Suprapubic skin (tissue), 4 donors: Measurements from ENCODE around the gene ZBTB16. TPM values are rescaled to one million over a fixed set of nuclear protein-coding genes. Genes with fewer than 3 reads are reported as not detected.
A peak's percentile ranks its signal among the peaks of the same experiment; 100 is the strongest.

Experiments
- DNase-seq, 2 donors: peaks; one replicate each; pipeline ENCODE4 v3.0.0-alpha.2; 2019; ENCODE audit warnings: low spot score in 2 of 2
- H3K27ac ChIP-seq: fragments of 200-600 bp; sonication (generic); one replicate; pipeline ENCODE4 v1.5.1; 2019
- H3K27me3 ChIP-seq: fragments of 200-600 bp; sonication (generic); one replicate; pipeline ENCODE4 v1.5.1; 2019
- H3K36me3 ChIP-seq: fragments of 200-600 bp; sonication (generic); one replicate; pipeline ENCODE4 v1.5.1; 2019
- H3K4me1 ChIP-seq: fragments of 200-600 bp; sonication (generic); one replicate; pipeline ENCODE4 v1.5.1; 2019
- H3K4me3 ChIP-seq: fragments of 200-600 bp; sonication (generic); one replicate; pipeline ENCODE4 v1.5.1; 2019; ENCODE audit warnings: mild to moderate bottlenecking
- H3K9me3 ChIP-seq: fragments of 200-600 bp; sonication (generic); one replicate; pipeline ENCODE4 v1.5.1; 2019
- EP300 ChIP-seq: sonication (generic); formaldehyde crosslinking; IDR thresholded peaks from one replicate; pipeline ENCODE4 v1.6.1; 2017; ENCODE audit warnings: antibody characterized with exemption
- POLR2A ChIP-seq, 2 donors: fragments of 450-650 bp; IDR thresholded peaks; one replicate each; pipeline ENCODE4 v1.6.1; 2017; ENCODE audit warnings: antibody characterized with exemption in 2 of 2, mild to moderate bottlenecking in 2 of 2, moderate library complexity in 2 of 2
- POLR2AphosphoS5 ChIP-seq, 3 donors: sonication (generic); formaldehyde crosslinking; IDR thresholded peaks; one replicate each; pipeline ENCODE4 v1.6.1; 2017; ENCODE audit warnings: antibody characterized with exemption in 3 of 3
- WGBS: methylation state at CpG from one replicate; pipeline ENCODE4 v1.1.5; 2018; 5-methylcytosine and 5-hydroxymethylcytosine counted together
- total RNA-seq, 4 donors: library from RNA; depleted of rRNA; stranded (reverse); fragments of >200 nt; gene quantifications; one replicate each; pipeline ENCODE4 v1.1.0, GENCODE V29; 2016
- TF ChIP-seq, protein P1 (sequence below), 2 donors: fragments of 200-600 bp in 1 of 2; fragments of 450-650 bp in 1 of 2; sonication (generic) in 1 of 2; IDR thresholded peaks; one replicate each; pipeline ENCODE4 v1.5.1; 2016 to 2019; ENCODE audit warnings: antibody characterized with exemption in 2 of 2, mild to moderate bottlenecking in 1 of 2, moderate library complexity in 1 of 2

Gene ZBTB16
- total RNA-seq, 4 donors from 2014 or later: 142 to 474 (median 232) TPM

GRCh38 chr11:114063149-114063828 lies 3.8 kb downstream of the ZBTB16 start:
- Histone ChIP-seq H3K4me3 (peak overlapping the region; percentile 91), H3K9me3 (no peaks in the 10 kb centered on the region), H3K36me3 (peaks cover 51% of the 10 kb centered on the region), H3K4me1 (peaks cover 65% of the 10 kb centered on the region), H3K27me3 (no peaks in the 10 kb centered on the region), H3K27ac (no peak overlapping the region)
- DNase-seq: no peak
- TF ChIP-seq EP300 (no peak), POLR2A (IDR thresholded peaks at IDR 0.05) (no peak), POLR2AphosphoS5 (IDR thresholded peaks at IDR 0.05) (no peak)
- TF ChIP-seq, protein P1, sequence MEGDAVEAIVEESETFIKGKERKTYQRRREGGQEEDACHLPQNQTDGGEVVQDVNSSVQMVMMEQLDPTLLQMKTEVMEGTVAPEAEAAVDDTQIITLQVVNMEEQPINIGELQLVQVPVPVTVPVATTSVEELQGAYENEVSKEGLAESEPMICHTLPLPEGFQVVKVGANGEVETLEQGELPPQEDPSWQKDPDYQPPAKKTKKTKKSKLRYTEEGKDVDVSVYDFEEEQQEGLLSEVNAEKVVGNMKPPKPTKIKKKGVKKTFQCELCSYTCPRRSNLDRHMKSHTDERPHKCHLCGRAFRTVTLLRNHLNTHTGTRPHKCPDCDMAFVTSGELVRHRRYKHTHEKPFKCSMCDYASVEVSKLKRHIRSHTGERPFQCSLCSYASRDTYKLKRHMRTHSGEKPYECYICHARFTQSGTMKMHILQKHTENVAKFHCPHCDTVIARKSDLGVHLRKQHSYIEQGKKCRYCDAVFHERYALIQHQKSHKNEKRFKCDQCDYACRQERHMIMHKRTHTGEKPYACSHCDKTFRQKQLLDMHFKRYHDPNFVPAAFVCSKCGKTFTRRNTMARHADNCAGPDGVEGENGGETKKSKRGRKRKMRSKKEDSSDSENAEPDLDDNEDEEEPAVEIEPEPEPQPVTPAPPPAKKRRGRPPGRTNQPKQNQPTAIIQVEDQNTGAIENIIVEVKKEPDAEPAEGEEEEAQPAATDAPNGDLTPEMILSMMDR (IDR thresholded peaks at IDR 0.05): no peak
- WGBS: 94% methylated on average over 24 of the region's 26 CpGs

GRCh38 chr11:114063829-114064201 lies 4.3 kb downstream of the ZBTB16 start:
- Histone ChIP-seq H3K4me1 (peaks cover 60% of the 10 kb centered on the region), H3K4me3 (peak overlapping the region; percentile 91), H3K36me3 (peaks cover 56% of the 10 kb centered on the region), H3K9me3 (no peaks in the 10 kb centered on the region), H3K27me3 (no peaks in the 10 kb centered on the region), H3K27ac (no peak overlapping the region)
- DNase-seq: no peak
- TF ChIP-seq POLR2AphosphoS5 (IDR thresholded peaks at IDR 0.05) (no peak), POLR2A (IDR thresholded peaks at IDR 0.05) (no peak), EP300 (no peak)
- TF ChIP-seq, protein P1 (IDR thresholded peaks at IDR 0.05): no peak
- 98% methylated on average over 8 of the region's 8 CpGs for WGBS

DNA sequence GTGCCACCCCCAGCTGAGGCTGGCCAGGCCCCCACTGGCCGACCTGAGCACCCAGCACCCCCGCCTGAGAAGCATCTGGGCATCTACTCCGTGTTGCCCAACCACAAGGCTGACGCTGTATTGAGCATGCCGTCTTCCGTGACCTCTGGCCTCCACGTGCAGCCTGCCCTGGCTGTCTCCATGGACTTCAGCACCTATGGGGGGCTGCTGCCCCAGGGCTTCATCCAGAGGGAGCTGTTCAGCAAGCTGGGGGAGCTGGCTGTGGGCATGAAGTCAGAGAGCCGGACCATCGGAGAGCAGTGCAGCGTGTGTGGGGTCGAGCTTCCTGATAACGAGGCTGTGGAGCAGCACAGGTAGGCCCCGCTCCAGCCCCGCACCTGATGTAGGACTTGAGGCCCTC lies 4.7 kb downstream of the ZBTB16 start:
- peaks cover 56% of the 10 kb centered on the region for H3K4me1 ChIP-seq
- no peaks in the 10 kb centered on the region for H3K9me3 ChIP-seq
- peaks cover 60% of the 10 kb centered on the region for H3K36me3 ChIP-seq
- WGBS: 91% methylated on average over 9 of the region's 14 CpGs
- TF ChIP-seq POLR2A (IDR thresholded peaks at IDR 0.05): no peak
- TF ChIP-seq EP300: no peak
- no peaks in the 10 kb centered on the region for H3K27me3 ChIP-seq
- no peak overlapping the region for H3K27ac ChIP-seq
- no peak for DNase-seq
- H3K4me3 ChIP-seq: peak overlapping the region; percentile 91

DNA sequence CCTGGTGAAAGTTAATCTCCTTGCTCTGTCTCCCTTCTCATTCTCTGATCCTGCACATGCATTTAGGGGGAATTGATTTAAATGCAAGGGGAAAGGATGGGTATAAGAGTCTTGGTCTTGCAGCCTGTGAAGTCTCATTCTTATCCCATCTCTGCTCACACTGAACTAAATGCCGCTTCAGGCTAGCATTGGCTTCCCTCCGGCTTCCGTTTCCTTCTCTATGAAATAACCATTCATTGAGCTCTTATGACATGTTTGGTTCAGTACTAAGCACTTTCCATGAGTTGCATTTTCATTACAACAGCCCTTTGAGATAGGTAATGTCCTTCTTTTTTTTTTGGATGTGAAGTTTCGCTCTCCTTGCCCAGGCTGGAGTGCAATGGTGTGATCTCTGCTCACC lies 5.6 kb downstream of the ZBTB16 start:
- TF ChIP-seq, protein P1 (IDR thresholded peaks at IDR 0.05): no peak
- TF ChIP-seq EP300: no peak
- peaks cover 62% of the 10 kb centered on the region for H3K36me3 ChIP-seq
- WGBS: 92% methylated on average over 4 of the region's 4 CpGs
- H3K9me3 ChIP-seq: no peaks in the 10 kb centered on the region
- no peak overlapping the region for H3K27ac ChIP-seq
- H3K4me3 ChIP-seq: peak overlapping the region; percentile 91
- H3K27me3 ChIP-seq: no peaks in the 10 kb centered on the region
- H3K4me1 ChIP-seq: peaks cover 55% of the 10 kb centered on the region
- DNase-seq: no peak

DNA sequence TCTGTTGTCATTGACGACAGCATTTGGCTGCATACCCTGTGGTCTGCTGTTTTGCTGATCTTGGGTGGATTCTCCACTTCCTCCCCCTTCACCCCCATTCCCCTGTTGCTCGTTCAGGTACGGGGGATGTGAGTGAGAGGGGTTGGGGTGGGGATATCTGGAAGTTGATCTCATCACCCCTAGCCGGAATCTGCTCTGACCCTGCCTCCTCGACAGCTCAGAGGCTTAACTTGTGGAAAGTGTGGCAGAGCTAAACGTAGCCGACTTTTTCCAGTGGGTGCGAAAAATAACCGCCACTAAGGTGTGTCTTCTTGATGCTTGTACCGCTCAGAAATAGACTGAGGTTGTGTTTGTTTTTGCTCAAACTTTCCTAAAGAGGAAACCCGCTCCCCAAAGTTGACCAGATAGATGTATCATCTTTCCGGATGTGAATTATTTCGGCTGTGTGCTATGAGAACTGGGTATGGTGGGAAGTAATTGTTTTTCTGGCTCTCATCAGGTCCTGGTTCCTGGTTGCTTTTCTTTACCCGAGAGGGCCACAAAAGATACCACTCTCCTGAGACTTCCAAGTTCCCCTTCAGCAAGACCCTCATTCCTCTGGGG lies 6.6 kb downstream of the ZBTB16 start:
- Histone ChIP-seq H3K36me3 (peaks cover 69% of the 10 kb centered on the region), H3K9me3 (no peaks in the 10 kb centered on the region), H3K27ac (no peak overlapping the region), H3K4me1 (peaks cover 58% of the 10 kb centered on the region), H3K27me3 (no peaks in the 10 kb centered on the region), H3K4me3 (peak overlapping the region; percentile 91)
- WGBS: 90% methylated on average over 14 of the region's 14 CpGs
- DNase-seq: no peak
- no peak for TF ChIP-seq EP300
- no peak for TF ChIP-seq POLR2A (IDR thresholded peaks at IDR 0.05)
- TF ChIP-seq, protein P1 (IDR thresholded peaks at IDR 0.05): no peak
- TF ChIP-seq POLR2AphosphoS5 (IDR thresholded peaks at IDR 0.05): no peak
